Measurements from ENCODE around the gene RNF213.

RNF213 gene

DNA sequence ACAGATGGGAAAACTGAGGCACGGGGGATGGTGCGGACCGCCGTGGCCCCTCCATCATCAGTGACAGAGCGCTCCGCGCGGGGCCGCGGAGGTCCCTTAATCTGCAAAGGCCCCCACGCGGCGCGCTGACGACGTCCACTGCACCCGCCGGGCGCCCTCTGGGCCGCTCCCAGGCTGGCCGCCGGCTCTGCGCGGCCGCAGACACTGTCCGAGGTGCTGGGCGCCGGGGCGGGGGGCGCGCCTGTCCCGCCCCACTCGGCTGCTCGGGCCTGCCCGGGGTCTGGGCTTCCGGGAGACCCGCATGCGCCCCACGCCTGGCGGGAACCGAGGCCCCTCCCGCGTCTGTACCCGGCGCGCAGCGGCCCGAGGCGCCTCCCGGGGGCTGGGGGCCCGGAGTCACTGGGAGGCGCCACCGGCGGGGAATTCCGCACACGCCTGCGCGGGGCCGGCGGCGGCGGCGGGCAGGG lies 550 bp upstream of the RNF213 start:
- TF ChIP-seq, protein P1, sequence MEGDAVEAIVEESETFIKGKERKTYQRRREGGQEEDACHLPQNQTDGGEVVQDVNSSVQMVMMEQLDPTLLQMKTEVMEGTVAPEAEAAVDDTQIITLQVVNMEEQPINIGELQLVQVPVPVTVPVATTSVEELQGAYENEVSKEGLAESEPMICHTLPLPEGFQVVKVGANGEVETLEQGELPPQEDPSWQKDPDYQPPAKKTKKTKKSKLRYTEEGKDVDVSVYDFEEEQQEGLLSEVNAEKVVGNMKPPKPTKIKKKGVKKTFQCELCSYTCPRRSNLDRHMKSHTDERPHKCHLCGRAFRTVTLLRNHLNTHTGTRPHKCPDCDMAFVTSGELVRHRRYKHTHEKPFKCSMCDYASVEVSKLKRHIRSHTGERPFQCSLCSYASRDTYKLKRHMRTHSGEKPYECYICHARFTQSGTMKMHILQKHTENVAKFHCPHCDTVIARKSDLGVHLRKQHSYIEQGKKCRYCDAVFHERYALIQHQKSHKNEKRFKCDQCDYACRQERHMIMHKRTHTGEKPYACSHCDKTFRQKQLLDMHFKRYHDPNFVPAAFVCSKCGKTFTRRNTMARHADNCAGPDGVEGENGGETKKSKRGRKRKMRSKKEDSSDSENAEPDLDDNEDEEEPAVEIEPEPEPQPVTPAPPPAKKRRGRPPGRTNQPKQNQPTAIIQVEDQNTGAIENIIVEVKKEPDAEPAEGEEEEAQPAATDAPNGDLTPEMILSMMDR (IDR thresholded peaks at IDR 0.05; ENCODE audit: low read depth, low read length): no peak
- peak overlapping the region; percentile 57 for H3K4me3 ChIP-seq (ENCODE audit: low read depth, low read length)

DNA sequence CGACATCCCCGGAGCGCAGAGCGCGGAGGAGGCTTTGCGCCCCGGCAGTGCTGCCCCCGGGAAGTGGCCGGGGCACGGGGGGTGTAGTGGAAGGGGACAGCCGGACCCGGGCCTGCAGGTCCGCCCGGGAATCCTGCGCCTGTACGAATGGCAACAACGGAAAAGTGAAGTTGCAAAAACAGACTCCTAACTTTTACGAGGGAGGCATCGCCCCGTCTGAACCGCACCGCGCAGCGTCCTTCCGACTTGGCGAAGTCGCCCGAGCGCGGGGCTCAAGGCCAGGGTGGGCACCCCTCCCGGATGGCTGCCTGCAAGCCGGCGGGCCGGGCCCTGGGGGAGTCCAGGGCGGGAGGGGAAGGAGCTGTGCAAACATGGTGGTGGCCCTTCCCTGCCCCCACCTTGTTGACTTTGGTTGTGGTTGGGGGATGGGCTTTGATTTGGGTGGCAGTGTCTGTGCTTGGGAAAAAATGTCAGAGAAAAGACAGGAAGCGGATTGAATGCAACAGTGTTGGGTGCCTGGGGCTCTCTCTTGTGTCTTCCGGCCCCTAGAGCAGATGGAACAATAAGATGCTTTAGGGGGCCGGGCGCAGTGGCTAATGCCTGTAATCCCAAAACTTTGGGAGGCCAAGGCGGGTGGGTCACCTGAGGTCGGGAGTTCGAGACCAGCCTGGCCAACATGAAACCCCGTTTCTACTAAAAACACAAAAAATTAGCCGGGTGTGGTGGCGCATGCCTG lies 675 bp downstream of the RNF213 start:
- H3K4me3 ChIP-seq (ENCODE audit: low read depth, low read length): peak overlapping the region; percentile 82
- TF ChIP-seq, protein P1 (IDR thresholded peaks at IDR 0.05; ENCODE audit: low read depth, low read length): no peak

DNA sequence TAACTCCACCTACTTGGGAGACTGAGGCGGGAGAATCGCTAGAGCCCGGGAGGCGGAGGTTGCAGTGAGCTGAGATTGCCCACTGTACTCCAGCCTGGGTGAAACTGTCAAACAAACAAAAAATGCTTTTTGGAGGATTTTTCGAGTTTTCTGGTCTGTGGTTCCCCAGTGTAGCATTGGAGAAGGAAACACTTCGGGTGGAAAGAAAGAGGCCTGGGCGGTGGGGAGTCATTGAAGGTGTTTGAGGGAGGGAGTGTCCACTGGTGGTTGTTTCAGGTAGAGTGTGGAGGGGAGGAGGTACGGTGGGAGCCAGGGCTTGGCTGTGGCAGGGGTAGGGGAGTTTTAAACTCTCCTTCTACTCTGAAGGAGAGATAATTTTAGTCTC lies 1.2 kb downstream of the RNF213 start:
- H3K4me3 ChIP-seq (ENCODE audit: low read depth, low read length): peak overlapping the region; percentile 82
- TF ChIP-seq, protein P1 (IDR thresholded peaks at IDR 0.05; ENCODE audit: low read depth, low read length): no peak

DNA sequence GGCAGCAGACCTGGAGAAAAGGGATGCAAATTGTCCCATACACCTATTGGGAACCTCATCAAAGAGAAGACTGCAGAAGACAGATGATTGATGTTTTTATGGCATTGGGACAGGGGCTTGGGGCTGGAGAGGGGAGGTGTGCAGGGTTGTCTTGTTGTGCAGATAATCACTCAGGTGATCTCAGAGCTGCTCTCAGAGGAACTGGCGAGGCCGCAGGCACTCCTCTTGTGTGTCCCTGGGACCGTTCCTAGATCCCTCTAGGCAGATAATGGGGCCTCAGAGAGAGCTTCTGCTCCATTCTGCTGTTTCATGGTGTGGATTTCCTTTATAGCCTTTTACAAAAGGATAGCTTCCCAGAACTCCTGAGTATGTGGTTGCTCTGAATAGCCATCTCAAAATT lies 1.6 kb downstream of the RNF213 start:
- TF ChIP-seq, protein P1 (IDR thresholded peaks at IDR 0.05; ENCODE audit: low read depth, low read length): no peak
- H3K4me3 ChIP-seq (ENCODE audit: low read depth, low read length): peak overlapping the region; percentile 82; the same call in 1 of the 2 replicates

DNA sequence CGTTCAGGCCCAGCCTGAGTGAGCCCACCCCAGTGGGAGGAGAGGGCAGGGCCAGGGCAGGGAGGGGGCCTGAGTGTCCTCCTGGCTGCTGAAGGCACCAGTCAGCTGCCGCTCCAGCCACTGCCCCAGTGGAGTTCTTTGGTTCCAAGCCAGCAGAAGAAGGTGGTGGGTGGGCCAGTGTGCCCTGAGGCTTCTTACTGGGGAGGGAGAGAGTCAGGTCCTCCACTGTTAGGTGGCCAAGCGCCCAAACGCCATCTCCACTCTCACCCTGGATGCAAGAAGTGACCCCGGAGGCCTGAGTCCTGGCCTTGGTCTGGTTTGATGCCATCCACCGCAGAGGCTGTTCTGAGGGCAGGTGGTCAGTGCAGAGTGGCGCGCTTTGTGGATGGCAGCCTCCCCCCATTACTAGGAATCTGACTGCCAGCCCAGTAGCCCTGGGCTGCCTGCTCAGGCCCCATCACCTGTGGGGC lies 2.2 kb downstream of the RNF213 start:
- TF ChIP-seq, protein P1 (IDR thresholded peaks at IDR 0.05; ENCODE audit: low read depth, low read length): no peak
- H3K4me3 ChIP-seq (ENCODE audit: low read depth, low read length): no peak overlapping the region

DNA sequence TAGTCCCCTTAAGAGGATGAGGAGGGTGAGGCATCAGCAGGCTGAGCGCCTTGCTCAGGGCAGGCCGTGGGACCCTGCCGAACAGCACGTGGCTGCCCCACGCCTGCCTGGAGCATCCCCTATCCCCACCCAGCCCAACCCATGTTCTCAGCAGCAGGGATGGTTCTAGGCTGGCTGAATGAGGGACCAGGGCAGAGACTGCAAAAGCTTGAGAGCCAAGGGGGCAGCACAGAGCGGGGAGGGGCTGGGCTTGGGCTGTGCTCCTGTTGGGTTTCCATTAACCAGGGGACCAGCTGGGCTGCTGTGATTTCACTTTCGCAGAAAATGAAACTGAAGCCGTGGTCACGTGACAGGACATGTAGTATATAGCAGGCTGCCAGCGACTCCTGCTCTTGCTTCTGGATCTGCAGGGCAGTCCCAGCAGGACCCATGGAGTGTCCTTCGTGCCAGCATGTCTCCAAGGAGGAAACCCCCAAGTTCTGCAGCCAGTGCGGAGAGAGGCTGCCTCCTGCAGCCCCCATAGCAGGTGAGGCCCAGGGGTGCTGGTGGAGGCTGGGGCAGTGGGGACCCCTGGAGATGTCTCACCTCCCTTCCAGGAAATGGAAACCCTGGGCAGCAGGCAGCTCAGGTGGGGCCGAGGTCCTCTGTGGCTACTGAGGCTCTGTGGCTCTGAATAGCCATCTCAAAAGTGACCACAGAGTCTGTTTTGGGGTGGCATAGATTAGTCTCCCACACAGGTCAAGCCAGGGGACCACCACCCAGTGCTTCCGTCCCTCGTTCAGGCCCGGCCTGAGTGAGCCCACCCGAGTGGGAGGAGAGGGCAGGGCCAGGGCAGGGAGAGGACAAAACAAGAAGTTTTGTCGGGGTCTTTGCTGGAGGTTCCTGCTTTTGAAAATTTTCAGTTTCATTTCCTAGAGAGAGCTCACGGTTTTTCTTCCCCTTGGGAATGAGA lies 2.9 kb downstream of the RNF213 start:
- TF ChIP-seq, protein P1 (IDR thresholded peaks at IDR 0.05; ENCODE audit: low read depth, low read length): no peak
- peak overlapping the region; percentile 49 for H3K4me3 ChIP-seq (ENCODE audit: low read depth, low read length)
